HL-60 (cell line): Measurements from ENCODE around the gene TACC3.

Experiments used
- CTCF ChIP-seq: IDR thresholded peaks from one replicate; pipeline ENCODE4 v1.5.1; 2011; ENCODE audit warnings: low read length, control low read depth, inconsistent platforms; ENCODE audit not compliant: insufficient read depth
- GABPA ChIP-seq: IDR thresholded peaks from 2 replicates; pipeline ENCODE4 v1.6.1; 2012; ENCODE audit warnings: low read depth
- POLR2AphosphoS5 ChIP-seq: IDR thresholded peaks from 2 replicates; pipeline ENCODE4 v1.6.1; 2012; ENCODE audit warnings: low read depth

- TF ChIP-seq CTCF (no peak), POLR2AphosphoS5 (peak; percentile 62), GABPA (no peak)
These were observed 948 bp upstream of the TACC3 start for GRCh38 chr4:1720163-1720983.
